Stimulated activated CD8-positive, alpha-beta memory T cell treated with anti-CD3 and anti-CD28 coated beads, Interleukin-4, amount 100 ng/mL, for 4 hours (primary cell): ENCODE measurements around the gene CEND1.
"Not testable (repeated sequence)": the region's sequence is repeated elsewhere in the genome, so short reads cannot be mapped to it uniquely, and the experiment has no call there.

Experiments
- DNase-seq, 2 donors: peaks; one replicate each; pipeline ENCODE4 v3.0.0-alpha.2; 2020; ENCODE audit warnings: low read depth in 2 of 2, low spot score in 1 of 2

The CEND1 gene

GRCh38 chr11:765025-765801, 24.7 kb downstream of the CEND1 start:
- peak in 1 of 2 donors; percentile 23 for DNase-seq

DNA sequence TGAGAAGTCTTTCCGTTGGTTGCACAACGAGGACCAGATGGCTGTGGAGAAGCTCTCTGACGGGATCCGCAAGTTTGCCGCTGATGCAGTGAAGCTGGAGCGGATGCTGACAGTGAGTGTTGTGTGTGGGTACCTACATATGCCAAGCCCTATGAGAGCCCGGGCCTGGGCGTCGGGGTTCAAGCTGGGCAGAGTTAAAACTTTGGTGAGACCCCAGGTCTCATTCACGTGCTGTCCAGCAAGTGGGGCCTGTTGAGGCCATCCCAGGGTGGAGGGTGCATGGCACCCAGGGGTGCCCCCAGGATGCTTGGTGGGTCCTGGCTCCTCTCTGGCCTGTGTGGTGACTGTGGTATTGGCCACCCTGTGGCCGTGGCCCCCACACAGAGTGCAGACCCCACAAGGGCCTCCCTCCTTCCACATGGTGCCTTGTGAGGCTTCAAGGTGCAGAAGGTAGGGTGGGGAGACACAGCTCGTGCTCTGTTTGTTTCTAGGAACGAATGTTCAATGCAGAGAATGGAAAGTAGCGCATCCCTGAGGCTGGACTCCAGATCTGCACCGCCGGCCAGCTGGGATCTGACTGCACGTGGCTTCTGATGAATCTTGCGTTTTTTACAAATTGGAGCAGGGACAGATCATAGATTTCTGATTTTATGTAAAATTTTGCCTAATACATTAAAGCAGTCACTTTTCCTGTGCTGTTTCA, 25.4 kb downstream of the CEND1 start:
- DNase-seq, result no peak

- DNase-seq, result no peak
Measured at GRCh38 chr11:763549-764321, 26.2 kb downstream of the CEND1 start.

DNA sequence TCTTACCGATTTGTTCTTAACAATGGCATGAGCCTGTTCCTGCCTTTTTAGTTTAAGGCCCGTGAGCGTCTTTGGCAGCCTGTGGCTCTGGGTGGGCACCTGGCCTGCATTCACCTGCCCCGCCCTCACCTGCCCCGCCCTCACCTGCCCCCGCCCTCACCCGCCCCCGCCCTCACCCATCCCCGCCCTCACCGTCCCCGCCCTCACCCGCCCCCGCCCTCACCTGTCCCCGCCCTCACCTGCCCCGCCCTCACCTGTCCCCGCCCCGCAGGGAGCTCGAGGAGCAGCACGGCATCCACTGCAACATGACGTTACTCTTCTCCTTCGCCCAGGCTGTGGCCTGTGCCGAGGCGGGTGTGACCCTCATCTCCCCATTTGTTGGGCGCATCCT, 26.8 kb downstream of the CEND1 start:
- DNase-seq, result no peak

DNA sequence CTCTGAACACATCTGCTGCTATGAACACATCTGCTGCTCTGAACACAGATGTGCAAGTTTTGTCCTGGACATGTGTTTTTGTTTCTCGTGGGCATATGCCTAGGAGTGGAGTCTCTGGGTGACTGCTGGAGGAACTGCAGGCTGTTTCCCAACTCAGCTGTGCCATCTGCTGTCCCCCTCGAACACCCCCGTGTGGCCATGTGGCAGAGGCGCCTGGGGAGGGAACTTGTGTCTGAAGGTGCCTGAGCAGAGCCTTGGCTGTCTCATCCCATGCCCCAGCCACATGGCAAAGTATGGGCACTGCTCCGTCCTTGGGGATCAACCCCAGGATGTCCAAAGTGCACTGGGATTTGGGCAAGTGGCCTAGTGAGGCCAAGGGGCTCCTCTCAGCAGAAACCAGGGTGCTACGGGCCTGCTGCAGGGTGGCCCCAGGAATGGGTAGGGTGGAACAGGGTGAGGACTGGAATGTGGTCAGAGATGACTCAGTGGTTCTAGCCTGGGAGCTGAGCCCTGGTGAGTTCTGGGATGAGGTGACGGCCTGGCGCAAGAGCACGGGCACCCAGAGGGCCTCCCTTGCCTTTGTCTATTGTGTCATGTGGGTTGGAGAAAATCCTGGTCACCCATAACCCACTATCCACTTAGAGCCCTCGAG, 27.3 kb downstream of the CEND1 start:
- DNase-seq, result no peak

- DNase-seq, result no peak
Measured at GRCh38 chr11:761526-762108, 28.3 kb downstream of the CEND1 start.

GRCh38 chr11:760236-760635, 29.7 kb downstream of the CEND1 start:
- no peak for DNase-seq

- DNase-seq, result no peak
Measured at GRCh38 chr11:749731-750130, 40.2 kb downstream of the CEND1 start.

GRCh38 chr11:748007-748359, 41.9 kb downstream of the CEND1 start:
- DNase-seq, result no peak

- peak; percentile 25 to 64 for DNase-seq
Measured at GRCh38 chr11:747158-748006, 42.5 kb downstream of the CEND1 start, which contains the start of gene TALDO1. TALDO1 (plus strand) TSS chr11:747464; CDS start chr11:747482, 18 bp downstream.

GRCh38 chr11:746289-747157, 43.4 kb downstream of the CEND1 start:
- no peak for DNase-seq

GRCh38 chr11:745428-745827, 44.5 kb downstream of the CEND1 start:
- no peak for DNase-seq

- DNase-seq, result no peak
Measured at GRCh38 chr11:742571-743201, 47.2 kb downstream of the CEND1 start.

GRCh38 chr11:742156-742546, 47.7 kb downstream of the CEND1 start:
- DNase-seq, result no peak

GRCh38 chr11:737899-738298, 52.0 kb downstream of the CEND1 start:
- not testable (repeated sequence) for DNase-seq

DNA sequence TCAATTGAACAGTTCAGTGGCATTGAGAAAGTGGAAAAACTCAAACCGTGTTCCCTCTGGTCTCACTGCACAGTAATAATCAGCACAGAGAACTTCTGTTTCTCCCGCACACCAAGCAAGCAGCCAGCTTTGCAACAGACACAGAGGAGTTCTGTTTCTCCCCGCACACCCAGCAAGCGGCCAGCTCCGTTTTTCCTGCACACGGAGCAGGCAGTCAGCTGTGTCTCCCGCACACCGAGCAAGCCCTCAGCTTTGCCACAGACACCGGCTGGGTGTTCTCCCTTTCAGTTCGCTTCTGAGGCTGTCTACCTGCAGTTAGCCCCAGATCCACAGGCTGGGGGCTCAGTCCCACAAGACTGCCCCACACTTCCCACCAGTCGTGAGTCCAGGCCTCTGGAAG, 52.5 kb downstream of the CEND1 start:
- no peak for DNase-seq
